Activated CD8-positive, alpha-beta memory T cell treated with anti-CD3 and anti-CD28 coated beads for 48 hours (primary cell): Measurements from ENCODE around the gene RANGRF.
A peak's percentile ranks its signal among the peaks of the same experiment; 100 is the strongest.

ENCODE experiments used
- DNase-seq, 3 experiments: peaks; one replicate each; pipeline ENCODE4 v3.0.0-alpha.2; 2020; ENCODE audit warnings: low read depth in 2 of 3, low spot score in 2 of 3

RANGRF gene

GRCh38 chr17:8273884-8274444 lies 14.5 kb upstream of the RANGRF start:
- no peak for DNase-seq

GRCh38 chr17:8274816-8275215 lies 13.7 kb upstream of the RANGRF start:
- DNase-seq, result no peak

- no peak for DNase-seq
Observed at GRCh38 chr17:8275421-8276290, 12.8 kb upstream of the RANGRF start.

- DNase-seq, result no peak
Observed at GRCh38 chr17:8277317-8277716, 11.2 kb upstream of the RANGRF start.

- no peak for DNase-seq
Observed at GRCh38 chr17:8282345-8282744, 6.1 kb upstream of the RANGRF start.

- no peak for DNase-seq
Observed at GRCh38 chr17:8283356-8283755, 5.1 kb upstream of the RANGRF start.

- DNase-seq, result no peak
Observed at GRCh38 chr17:8284126-8284525, 4.3 kb upstream of the RANGRF start.

- no peak for DNase-seq
Observed at GRCh38 chr17:8285270-8286181, 2.9 kb upstream of the RANGRF start.

- no peak for DNase-seq
Observed at GRCh38 chr17:8287651-8288335, 677 bp upstream of the RANGRF start.

- no peak for DNase-seq
Observed at GRCh38 chr17:8289103-8289397, 580 bp downstream of the RANGRF start.

GRCh38 chr17:8290043-8290442 lies 1.6 kb downstream of the RANGRF start:
- DNase-seq, result no peak

GRCh38 chr17:8292639-8293395 lies 4.3 kb downstream of the RANGRF start:
- DNase-seq, result no peak

GRCh38 chr17:8294361-8294760 lies 5.9 kb downstream of the RANGRF start:
- no peak for DNase-seq

- no peak for DNase-seq
Observed at GRCh38 chr17:8294814-8295316, 6.4 kb downstream of the RANGRF start.

- no peak for DNase-seq
Observed at GRCh38 chr17:8300226-8300625, 11.8 kb downstream of the RANGRF start.

GRCh38 chr17:8300627-8301242 lies 12.3 kb downstream of the RANGRF start:
- DNase-seq, result peak in 1 of 3 experiments; percentile 45

- no peak for DNase-seq
Observed at GRCh38 chr17:8310601-8311123, 22.2 kb downstream of the RANGRF start.

- DNase-seq, result no peak
Observed at GRCh38 chr17:8311131-8311790, 22.8 kb downstream of the RANGRF start.

- no peak for DNase-seq
Observed at GRCh38 chr17:8312251-8312650, 23.8 kb downstream of the RANGRF start.
